ENCODE measurements around the gene PCDHGA8. TPM values are rescaled to one million over a fixed set of nuclear protein-coding genes. Genes with fewer than 3 reads are reported as not detected.
"Not testable (repeated sequence)": the region's sequence is repeated elsewhere in the genome, so short reads cannot be mapped to it uniquely, and the experiment has no call there.

The PCDHGA8 gene
- total RNA-seq, 2 experiments from 2014 or later, result 3.8 to 5.3 TPM

DNA sequence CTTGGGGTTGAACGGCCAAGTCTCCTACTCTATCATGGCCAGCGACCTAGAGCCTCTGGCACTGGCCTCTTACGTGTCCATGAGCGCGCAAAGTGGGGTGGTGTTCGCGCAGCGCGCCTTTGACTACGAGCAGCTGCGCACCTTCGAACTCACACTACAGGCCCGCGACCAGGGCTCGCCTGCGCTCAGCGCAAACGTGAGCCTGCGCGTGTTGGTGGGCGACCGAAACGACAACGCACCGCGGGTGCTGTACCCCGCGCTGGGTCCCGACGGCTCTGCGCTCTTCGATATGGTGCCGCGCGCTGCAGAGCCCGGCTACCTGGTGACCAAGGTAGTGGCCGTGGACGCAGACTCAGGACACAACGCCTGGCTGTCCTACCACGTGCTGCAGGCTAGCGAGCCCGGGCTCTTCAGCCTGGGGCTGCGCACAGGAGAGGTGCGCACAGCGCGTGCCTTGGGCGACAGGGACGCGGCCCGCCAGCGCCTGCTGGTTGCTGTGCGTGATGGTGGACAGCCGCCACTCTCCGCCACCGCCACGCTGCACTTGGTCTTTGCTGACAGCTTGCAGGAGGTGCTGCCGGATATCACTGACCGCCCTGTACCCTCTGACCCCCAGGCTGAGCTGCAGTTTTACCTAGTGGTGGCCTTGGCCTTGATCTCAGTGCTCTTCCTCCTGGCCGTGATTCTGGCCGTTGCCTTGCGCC lies 7.3 kb downstream of the PCDHGA8 start:
- CTCF ChIA-PET (ENCODE audit: unreplicated experiment), result interaction anchor here (0.5 kb wide), 1 partner anchor 98 kb away, joined by 3 read pairs; no protein-coding TSS in a partner anchor
- intact Hi-C loops (cut with micrococcal nuclease; ENCODE audit: unreplicated experiment), result no loop called here
- POLR2A ChIA-PET, result no interaction called here
- BruUV-seq (replicated peaks), result no TSS peak
- no peak for TF ChIP-seq CTCF (conservative IDR thresholded peaks at IDR 0.05; ENCODE audit: low read length)
- TF ChIP-seq EZH2phosphoT487 (IDR thresholded peaks at IDR 0.05; ENCODE audit: borderline replicate concordance, low read depth, low read length), result no peak
- H4K20me1 ChIP-seq (ENCODE audit: insufficient read depth, low read length), result no peaks in the 10 kb centered on the region
- no peak overlapping the region for H3K4me3 ChIP-seq (ENCODE audit: low read depth, low read length, poor library complexity, severe bottlenecking)
- no peak for DNase-seq (ENCODE audit: low spot score)
- H2AFZ ChIP-seq (ENCODE audit: low read length), result no peak overlapping the region
- no peak overlapping the region for H3K4me2 ChIP-seq (ENCODE audit: low read length)
- H3K9me2 ChIP-seq (ENCODE audit: insufficient read depth, low read length), result no peaks in the 10 kb centered on the region
- H3K4me1 ChIP-seq (ENCODE audit: insufficient read depth, low read length, poor library complexity, severe bottlenecking), result no peaks in the 10 kb centered on the region
- H3K36me3 ChIP-seq (ENCODE audit: insufficient read depth, low read length), result no peaks in the 10 kb centered on the region
- H3K27ac ChIP-seq (ENCODE audit: low read depth, low read length, poor library complexity, severe bottlenecking), result no peak overlapping the region
- no peaks in the 10 kb centered on the region for H3K79me2 ChIP-seq (ENCODE audit: insufficient read depth, low read depth, low read length)
- no peaks in the 10 kb centered on the region for H3K9me3 ChIP-seq (ENCODE audit: low read length)

GRCh38 chr5:141402553-141403243 lies 10.3 kb downstream of the PCDHGA8 start, which contains the start of gene PCDHGA9:
PCDHGA9 (plus strand) TSS chr5:141402778; CDS start chr5:141402953, 175 bp downstream.
- POLR2A ChIA-PET, result interaction anchor here (0.6 kb wide), 1 partner anchor 72 kb away, joined by 6 read pairs; no protein-coding TSS in a partner anchor
- CTCF ChIA-PET (ENCODE audit: unreplicated experiment), result no interaction called here
- Histone ChIP-seq H3K36me3 (ENCODE audit: insufficient read depth, low read length) (no peaks in the 10 kb centered on the region), H3K79me2 (ENCODE audit: insufficient read depth, low read depth, low read length) (no peaks in the 10 kb centered on the region), H3K9me3 (ENCODE audit: low read length) (no peaks in the 10 kb centered on the region), H3K4me1 (ENCODE audit: insufficient read depth, low read length, poor library complexity, severe bottlenecking) (no peaks in the 10 kb centered on the region), H3K9me2 (ENCODE audit: insufficient read depth, low read length) (no peaks in the 10 kb centered on the region), H3K27ac (ENCODE audit: low read depth, low read length, poor library complexity, severe bottlenecking) (no peak within 1 kb of the TSS), H2AFZ (ENCODE audit: low read length) (no peak within 1 kb of the TSS), H3K4me3 (ENCODE audit: low read depth, low read length, poor library complexity, severe bottlenecking) (no peak within 1 kb of the TSS), H3K4me2 (ENCODE audit: low read length) (no peak within 1 kb of the TSS), H4K20me1 (ENCODE audit: insufficient read depth, low read length) (no peaks in the 10 kb centered on the region)
- no TSS peak for BruUV-seq (replicated peaks)
- intact Hi-C loops (cut with micrococcal nuclease; ENCODE audit: unreplicated experiment), result no loop called here
- TF ChIP-seq EZH2phosphoT487 (IDR thresholded peaks at IDR 0.05; ENCODE audit: borderline replicate concordance, low read depth, low read length) (no peak), CTCF (conservative IDR thresholded peaks at IDR 0.05; ENCODE audit: low read length) (peak; percentile 26; the same call in 1 of the 2 replicates)
- no peak for DNase-seq (ENCODE audit: low spot score)

- intact Hi-C loops (cut with micrococcal nuclease; ENCODE audit: unreplicated experiment), result no loop called here
- Histone ChIP-seq H2AFZ (ENCODE audit: low read length) (no peak overlapping the region), H3K36me3 (ENCODE audit: insufficient read depth, low read length) (no peaks in the 10 kb centered on the region), H3K9me3 (ENCODE audit: low read length) (no peaks in the 10 kb centered on the region), H3K79me2 (ENCODE audit: insufficient read depth, low read depth, low read length) (no peaks in the 10 kb centered on the region), H3K27ac (ENCODE audit: low read depth, low read length, poor library complexity, severe bottlenecking) (no peak overlapping the region), H3K4me1 (ENCODE audit: insufficient read depth, low read length, poor library complexity, severe bottlenecking) (no peaks in the 10 kb centered on the region), H4K20me1 (ENCODE audit: insufficient read depth, low read length) (no peaks in the 10 kb centered on the region), H3K9me2 (ENCODE audit: insufficient read depth, low read length) (no peaks in the 10 kb centered on the region), H3K4me3 (ENCODE audit: low read depth, low read length, poor library complexity, severe bottlenecking) (no peak overlapping the region), H3K4me2 (ENCODE audit: low read length) (no peak overlapping the region)
- BruUV-seq (replicated peaks), result no TSS peak
- TF ChIP-seq EZH2phosphoT487 (IDR thresholded peaks at IDR 0.05; ENCODE audit: borderline replicate concordance, low read depth, low read length) (no peak), CTCF (conservative IDR thresholded peaks at IDR 0.05; ENCODE audit: low read length) (no peak)
- CTCF ChIA-PET (ENCODE audit: unreplicated experiment), result no interaction called here
- no peak for DNase-seq (ENCODE audit: low spot score)
- POLR2A ChIA-PET, result interaction anchor here (0.6 kb wide), 1 partner anchor 73 kb away, joined by 6 read pairs; no protein-coding TSS in a partner anchor
Measured at GRCh38 chr5:141403387-141403786, 11.0 kb downstream of the PCDHGA8 start.

DNA sequence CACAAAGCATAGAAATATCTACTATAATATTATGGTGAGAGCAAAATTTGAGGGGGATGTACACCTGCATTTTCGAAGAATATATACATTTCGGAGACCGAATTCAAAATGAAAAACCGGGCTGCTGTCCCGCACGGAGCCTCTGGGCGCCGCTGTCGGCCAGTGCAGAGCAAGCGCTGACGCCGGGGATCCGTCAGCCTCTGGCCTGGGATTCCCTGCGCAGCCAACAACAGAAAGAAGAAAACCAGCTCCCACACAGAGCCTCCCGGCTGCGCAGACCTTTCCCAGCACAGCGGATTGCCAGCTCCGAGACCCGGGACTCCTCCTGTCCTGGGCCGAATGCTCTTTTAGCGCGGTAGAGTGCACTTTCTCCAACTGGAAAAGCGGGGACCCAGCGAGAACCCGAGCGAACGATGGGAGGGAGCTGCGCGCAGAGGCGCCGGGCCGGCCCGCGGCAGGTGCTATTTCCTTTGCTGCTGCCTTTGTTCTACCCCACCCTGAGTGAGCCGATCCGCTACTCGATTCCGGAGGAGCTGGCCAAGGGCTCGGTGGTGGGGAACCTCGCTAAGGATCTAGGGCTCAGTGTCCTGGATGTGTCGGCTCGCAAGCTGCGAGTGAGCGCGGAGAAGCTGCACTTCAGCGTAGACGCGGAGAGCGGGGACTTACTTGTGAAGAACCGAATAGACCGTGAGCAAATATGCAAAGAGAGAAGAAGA lies 15.5 kb downstream of the PCDHGA8 start, which contains the start of gene PCDHGB6:
Gene PCDHGB6, plus strand, starts transcription at position 232 of the 716 bp plus-strand sequence. Its CDS starts 182 bp downstream, at position 414.
- H4K20me1 ChIP-seq (ENCODE audit: insufficient read depth, low read length); H3K4me3 ChIP-seq (ENCODE audit: low read depth, low read length, poor library complexity, severe bottlenecking); CTCF ChIA-PET (ENCODE audit: unreplicated experiment); H3K79me2 ChIP-seq (ENCODE audit: insufficient read depth, low read depth, low read length); H3K27ac ChIP-seq (ENCODE audit: low read depth, low read length, poor library complexity, severe bottlenecking); H3K4me1 ChIP-seq (ENCODE audit: insufficient read depth, low read length, poor library complexity, severe bottlenecking); DNase-seq (ENCODE audit: low spot score); H3K9me3 ChIP-seq (ENCODE audit: low read length); H3K4me2 ChIP-seq (ENCODE audit: low read length); BruUV-seq (replicated peaks); POLR2A ChIA-PET; intact Hi-C loops (cut with micrococcal nuclease; ENCODE audit: unreplicated experiment); H2AFZ ChIP-seq (ENCODE audit: low read length); H3K9me2 ChIP-seq (ENCODE audit: insufficient read depth, low read length); H3K36me3 ChIP-seq (ENCODE audit: insufficient read depth, low read length): not testable (repeated sequence)
